K562 (cell line): ENCODE measurements around the gene P4HB. TPM values are rescaled to one million over a fixed set of nuclear protein-coding genes. Genes with fewer than 3 reads are reported as not detected.

Source experiments
- CBFA2T2 ChIP-seq: fragments of 450-650 bp; conservative IDR thresholded peaks from 2 replicates; pipeline ENCODE4 v1.6.1; 2017; ENCODE audit warnings: mild to moderate bottlenecking
- CHD2 ChIP-seq: IDR thresholded peaks from 2 replicates; pipeline ENCODE4 v1.6.1; 2011; ENCODE audit warnings: low read depth, low read length
- CXXC5 ChIP-seq: fragments of 250-450 bp; sonication (Bioruptor Pico); IDR thresholded peaks from 2 replicates; pipeline ENCODE4 v1.8.0; 2022; ENCODE audit warnings: inconsistent platforms, mild to moderate bottlenecking, moderate library complexity
- DIDO1 ChIP-seq: fragments of 450-650 bp; IDR thresholded peaks from 2 replicates; pipeline ENCODE4 v1.6.1; 2016; ENCODE audit warnings: low read depth, missing biosample characterization, missing genetic modification characterization
- DMBX1 ChIP-seq: fragments of 250-450 bp; sonication (Bioruptor Pico); IDR thresholded peaks from 2 replicates; pipeline ENCODE4 v1.8.0; 2022; ENCODE audit warnings: inconsistent platforms, mild to moderate bottlenecking, moderate library complexity, borderline replicate concordance
- ELF2 ChIP-seq: fragments of 250-450 bp; sonication (Bioruptor Pico); IDR thresholded peaks from 2 replicates; pipeline ENCODE4 v1.5.0; 2021; ENCODE audit warnings: mild to moderate bottlenecking
- KDM4B ChIP-seq, 2 experiments: fragments of 450-650 bp in 1 of 2; sonication (generic) in 1 of 2; IDR thresholded peaks; 2 replicates each; pipeline ENCODE4 v1.6.1; 2016 to 2017; ENCODE audit warnings: borderline replicate concordance in 2 of 2, antibody characterized with exemption in 1 of 2, low read depth in 1 of 2, mild to moderate bottlenecking in 1 of 2
- POLR2B ChIP-seq: fragments of 450-650 bp; IDR thresholded peaks from 2 replicates; pipeline ENCODE4 v1.6.1; 2018; ENCODE audit warnings: low read depth; ENCODE audit not compliant: partially characterized antibody
- POLR2G ChIP-seq: fragments of 200-400 bp; formaldehyde crosslinking; IDR thresholded peaks from 2 replicates; pipeline ENCODE4 v1.6.1; 2017; ENCODE audit warnings: low read depth, mild to moderate bottlenecking, antibody characterized with exemption, low read length, moderate library complexity
- RHOXF2B ChIP-seq: fragments of 250-450 bp; sonication (Bioruptor Pico); conservative IDR thresholded peaks from 2 replicates; pipeline ENCODE4 v1.5.1; 2021
- SREBF1 ChIP-seq: fragments of 150-350 bp; IDR thresholded peaks from 2 replicates; pipeline ENCODE4 v1.6.1; 2014; ENCODE audit warnings: antibody characterized with exemption, low read depth, low read length, borderline replicate concordance
- TFAM ChIP-seq: fragments of 250-450 bp; sonication (Bioruptor Pico); conservative IDR thresholded peaks from 2 replicates; pipeline ENCODE4 v1.5.0; 2021; ENCODE audit warnings: mild to moderate bottlenecking, moderate library complexity
- ZBTB1 ChIP-seq: sonication (generic); formaldehyde crosslinking; IDR thresholded peaks from 2 replicates; pipeline ENCODE4 v1.8.1; 2023; ENCODE audit warnings: missing genetic modification reagents, low read depth, mild to moderate bottlenecking, borderline replicate concordance
- ZNF175 ChIP-seq: fragments of 200-800 bp; sonication (Bioruptor generic); IDR thresholded peaks from 2 replicates; pipeline ENCODE4 v1.6.1; 2016; ENCODE audit warnings: low read depth, mild to moderate bottlenecking, missing genetic modification characterization, missing compliant biosample characterization
- ZNF316 ChIP-seq: fragments of 450-650 bp; IDR thresholded peaks from 2 replicates; pipeline ENCODE4 v1.6.1; 2016
- ZNF431 ChIP-seq: sonication (generic); formaldehyde crosslinking; IDR thresholded peaks from 2 replicates; pipeline ENCODE4 v1.8.0; 2022; ENCODE audit warnings: mild to moderate bottlenecking, missing genetic modification reagents
- polyA plus RNA-seq, 8 experiments: library from polyadenylated mRNA; depleted of rRNA in 4 of 8; stranded (reverse) in 5 of 8; unstranded in 3 of 8; fragments of >200 nt; fragmentation: Nextera tagmentation in 2 of 8; fragmentation: Illumina TruSeq in 1 of 8; extraction: Ambion mirVana in 2 of 8; extraction: Trizol in 1 of 8; gene quantifications; 2 replicates each; pipeline versions ENCODE4 v1.2.1 to v1.2.3, GENCODE V29; 2011 to 2014; ENCODE audit warnings: inconsistent platforms in 1 of 8, missing spikeins in 1 of 8
- total RNA-seq, 7 experiments: library from RNA; depleted of rRNA in 6 of 7; stranded (reverse); fragments of >200 nt in 6 of 7; fragmentation: Illumina TruSeq in 2 of 7; extraction: Trizol in 2 of 7; gene quantifications; 2 replicates each; pipeline versions ENCODE4 v1.2.1 to v1.2.3, GENCODE V29; 2011 to 2021; ENCODE audit warnings: low replicate concordance in 1 of 7
- TF ChIP-seq, protein P1 (sequence below): fragments of 250-450 bp; sonication (Bioruptor Pico); IDR thresholded peaks from 2 replicates; pipeline ENCODE4 v1.8.0; 2021; ENCODE audit warnings: moderate library complexity, mild to moderate bottlenecking, inconsistent platforms
- TF ChIP-seq, protein P2 (sequence below): sonication (generic); formaldehyde crosslinking; IDR thresholded peaks from 2 replicates; pipeline ENCODE4 v1.8.0; 2022; ENCODE audit warnings: missing genetic modification reagents, mild to moderate bottlenecking, moderate library complexity, borderline replicate concordance
- TF ChIP-seq, protein P3 (sequence below): sonication (generic); formaldehyde crosslinking; IDR thresholded peaks from 2 replicates; pipeline ENCODE4 v1.8.0; 2022; ENCODE audit warnings: missing genetic modification reagents, mild to moderate bottlenecking, borderline replicate concordance
- TF ChIP-seq, protein P4 (sequence below): sonication (generic); formaldehyde crosslinking; IDR thresholded peaks from 2 replicates; pipeline ENCODE4 v1.9.0; 2022; ENCODE audit warnings: mild to moderate bottlenecking, missing genetic modification reagents
- TF ChIP-seq, protein P5 (sequence below), 2 experiments: IDR thresholded peaks; 2 replicates each; pipeline ENCODE4 v1.6.1; 2012; ENCODE audit warnings: improper control_type of control experiment in 2 of 2, low read depth in 2 of 2, low read length in 2 of 2, borderline replicate concordance in 1 of 2

The P4HB gene
- total and polyA plus RNA-seq, 9 of the 15 experiments (the other 6 are each of a cell fraction or from before 2014, with no cell fraction given), result 4.4 to 645 (median 325) TPM

DNA sequence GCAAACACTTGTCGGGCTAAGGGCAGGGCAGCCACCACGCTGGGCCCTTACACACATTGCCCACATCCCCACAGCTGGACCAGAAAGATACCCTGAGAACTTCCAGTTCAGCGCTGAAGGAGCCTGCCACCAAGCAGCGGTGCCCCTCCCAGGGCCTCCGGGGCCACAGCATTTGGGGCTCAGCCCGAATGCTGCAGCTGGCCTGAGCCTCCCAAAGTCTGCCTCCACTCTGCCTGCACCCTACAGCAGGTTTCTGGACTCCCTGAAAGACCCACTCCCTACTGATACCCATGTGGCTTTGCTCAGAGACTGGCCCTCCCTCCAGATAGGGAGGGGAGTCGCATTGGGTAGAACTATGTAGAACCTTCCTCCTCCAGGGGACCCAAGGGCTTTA, 28.8 kb downstream of the P4HB start (continued):
- TF ChIP-seq, protein P1, sequence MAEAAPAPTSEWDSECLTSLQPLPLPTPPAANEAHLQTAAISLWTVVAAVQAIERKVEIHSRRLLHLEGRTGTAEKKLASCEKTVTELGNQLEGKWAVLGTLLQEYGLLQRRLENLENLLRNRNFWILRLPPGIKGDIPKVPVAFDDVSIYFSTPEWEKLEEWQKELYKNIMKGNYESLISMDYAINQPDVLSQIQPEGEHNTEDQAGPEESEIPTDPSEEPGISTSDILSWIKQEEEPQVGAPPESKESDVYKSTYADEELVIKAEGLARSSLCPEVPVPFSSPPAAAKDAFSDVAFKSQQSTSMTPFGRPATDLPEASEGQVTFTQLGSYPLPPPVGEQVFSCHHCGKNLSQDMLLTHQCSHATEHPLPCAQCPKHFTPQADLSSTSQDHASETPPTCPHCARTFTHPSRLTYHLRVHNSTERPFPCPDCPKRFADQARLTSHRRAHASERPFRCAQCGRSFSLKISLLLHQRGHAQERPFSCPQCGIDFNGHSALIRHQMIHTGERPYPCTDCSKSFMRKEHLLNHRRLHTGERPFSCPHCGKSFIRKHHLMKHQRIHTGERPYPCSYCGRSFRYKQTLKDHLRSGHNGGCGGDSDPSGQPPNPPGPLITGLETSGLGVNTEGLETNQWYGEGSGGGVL, result no peak
- TF ChIP-seq, protein P2, sequence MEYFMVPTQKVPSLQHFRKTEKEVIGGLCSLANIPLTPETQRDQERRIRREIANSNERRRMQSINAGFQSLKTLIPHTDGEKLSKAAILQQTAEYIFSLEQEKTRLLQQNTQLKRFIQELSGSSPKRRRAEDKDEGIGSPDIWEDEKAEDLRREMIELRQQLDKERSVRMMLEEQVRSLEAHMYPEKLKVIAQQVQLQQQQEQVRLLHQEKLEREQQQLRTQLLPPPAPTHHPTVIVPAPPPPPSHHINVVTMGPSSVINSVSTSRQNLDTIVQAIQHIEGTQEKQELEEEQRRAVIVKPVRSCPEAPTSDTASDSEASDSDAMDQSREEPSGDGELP (CRISPR knock-in tag), result 0 out of 2 replicates have a peak, but pooled peaks have one; percentile 10
- TF ChIP-seq, protein P3, sequence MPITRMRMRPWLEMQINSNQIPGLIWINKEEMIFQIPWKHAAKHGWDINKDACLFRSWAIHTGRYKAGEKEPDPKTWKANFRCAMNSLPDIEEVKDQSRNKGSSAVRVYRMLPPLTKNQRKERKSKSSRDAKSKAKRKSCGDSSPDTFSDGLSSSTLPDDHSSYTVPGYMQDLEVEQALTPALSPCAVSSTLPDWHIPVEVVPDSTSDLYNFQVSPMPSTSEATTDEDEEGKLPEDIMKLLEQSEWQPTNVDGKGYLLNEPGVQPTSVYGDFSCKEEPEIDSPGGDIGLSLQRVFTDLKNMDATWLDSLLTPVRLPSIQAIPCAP (CRISPR knock-in tag), result no peak
- TF ChIP-seq DMBX1 (CRISPR knock-in tag) (0 out of 2 replicates have a peak, but pooled peaks have one; percentile 18), SREBF1 (no peak), ZBTB1 (CRISPR knock-in tag) (no peak), KDM4B (IDR thresholded peaks at IDR 0.05; ENCODE audit: borderline replicate concordance in 2 of 2, low read depth in 1 of 2) (no peak), ZNF316 (no peak), CHD2 (no peak), POLR2G (peak; percentile 41; the same call in 1 of the 2 replicates), ELF2 (CRISPR knock-in tag) (no peak), CXXC5 (0 out of 2 replicates have a peak, but pooled peaks have one; percentile 26), ZNF431 (CRISPR knock-in tag) (no peak), RHOXF2B (CRISPR knock-in tag) (no peak), POLR2B (no peak), ZNF175 (0 out of 2 replicates have a peak, but pooled peaks have one; percentile 10), TFAM (no peak), CBFA2T2 (no peak), DIDO1 (no peak)
- TF ChIP-seq, protein P4, sequence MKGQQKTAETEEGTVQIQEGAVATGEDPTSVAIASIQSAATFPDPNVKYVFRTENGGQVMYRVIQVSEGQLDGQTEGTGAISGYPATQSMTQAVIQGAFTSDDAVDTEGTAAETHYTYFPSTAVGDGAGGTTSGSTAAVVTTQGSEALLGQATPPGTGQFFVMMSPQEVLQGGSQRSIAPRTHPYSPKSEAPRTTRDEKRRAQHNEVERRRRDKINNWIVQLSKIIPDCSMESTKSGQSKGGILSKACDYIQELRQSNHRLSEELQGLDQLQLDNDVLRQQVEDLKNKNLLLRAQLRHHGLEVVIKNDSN (CRISPR knock-in tag), result 0 out of 2 replicates have a peak, but pooled peaks have one; percentile 5
- TF ChIP-seq, protein P5, sequence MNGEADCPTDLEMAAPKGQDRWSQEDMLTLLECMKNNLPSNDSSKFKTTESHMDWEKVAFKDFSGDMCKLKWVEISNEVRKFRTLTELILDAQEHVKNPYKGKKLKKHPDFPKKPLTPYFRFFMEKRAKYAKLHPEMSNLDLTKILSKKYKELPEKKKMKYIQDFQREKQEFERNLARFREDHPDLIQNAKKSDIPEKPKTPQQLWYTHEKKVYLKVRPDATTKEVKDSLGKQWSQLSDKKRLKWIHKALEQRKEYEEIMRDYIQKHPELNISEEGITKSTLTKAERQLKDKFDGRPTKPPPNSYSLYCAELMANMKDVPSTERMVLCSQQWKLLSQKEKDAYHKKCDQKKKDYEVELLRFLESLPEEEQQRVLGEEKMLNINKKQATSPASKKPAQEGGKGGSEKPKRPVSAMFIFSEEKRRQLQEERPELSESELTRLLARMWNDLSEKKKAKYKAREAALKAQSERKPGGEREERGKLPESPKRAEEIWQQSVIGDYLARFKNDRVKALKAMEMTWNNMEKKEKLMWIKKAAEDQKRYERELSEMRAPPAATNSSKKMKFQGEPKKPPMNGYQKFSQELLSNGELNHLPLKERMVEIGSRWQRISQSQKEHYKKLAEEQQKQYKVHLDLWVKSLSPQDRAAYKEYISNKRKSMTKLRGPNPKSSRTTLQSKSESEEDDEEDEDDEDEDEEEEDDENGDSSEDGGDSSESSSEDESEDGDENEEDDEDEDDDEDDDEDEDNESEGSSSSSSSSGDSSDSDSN (IDR thresholded peaks at IDR 0.05; ENCODE audit: borderline replicate concordance in 1 of 2, low read depth in 2 of 2, low read length in 2 of 2), result no peak
